BE2C (cell line): ENCODE data around the gene CCDC178.

Source experiments
- DNase-seq: peaks from one replicate; pipeline ENCODE4 v3.0.0-alpha.2; 2020
- H3K27me3 ChIP-seq: fragments of 250-450 bp; sonication (Bioruptor Pico); 2 replicates; pipeline ENCODE4 v1.5.1; 2020; ENCODE audit warnings: mild to moderate bottlenecking
- H3K36me3 ChIP-seq: fragments of 250-450 bp; sonication (Bioruptor Pico); 2 replicates; pipeline ENCODE4 v1.5.1; 2020; ENCODE audit warnings: mild to moderate bottlenecking
- H3K4me1 ChIP-seq: fragments of 250-450 bp; sonication (Bioruptor Pico); 2 replicates; pipeline ENCODE4 v1.5.1; 2020
- H3K4me3 ChIP-seq: 2 replicates; pipeline ENCODE4 v1.5.1; 2011; ENCODE audit warnings: low read depth, low read length
- H3K9me3 ChIP-seq: fragments of 250-450 bp; sonication (Bioruptor Pico); 2 replicates; pipeline ENCODE4 v1.5.1; 2020
- TF ChIP-seq, protein P1 (sequence below): IDR thresholded peaks from 2 replicates; pipeline ENCODE4 v1.5.1; 2012; ENCODE audit warnings: mild to moderate bottlenecking, low read depth, low read length

Gene CCDC178

DNA sequence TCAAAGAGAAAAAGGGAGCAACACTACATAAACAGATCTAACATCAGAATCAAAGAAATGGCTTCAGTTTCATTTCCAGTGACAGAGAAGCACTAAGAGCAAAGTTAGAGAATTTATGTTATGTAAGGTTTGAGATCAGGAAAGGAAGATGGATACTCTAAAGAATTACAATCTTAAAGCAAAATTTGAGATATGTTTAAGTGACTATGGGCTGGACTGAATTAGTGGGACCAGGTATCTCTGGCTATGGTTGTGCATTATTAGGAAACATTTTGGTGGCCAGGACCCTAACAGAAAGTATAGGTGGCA, 208.2 kb downstream of the CCDC178 start:
- H3K27me3 ChIP-seq, result no peaks in the 10 kb centered on the region
- H3K4me1 ChIP-seq, result no peaks in the 10 kb centered on the region
- no peaks in the 10 kb centered on the region for H3K9me3 ChIP-seq
- no peak for DNase-seq
- no peak overlapping the region for H3K4me3 ChIP-seq
- H3K36me3 ChIP-seq, result no peaks in the 10 kb centered on the region
- TF ChIP-seq, protein P1, sequence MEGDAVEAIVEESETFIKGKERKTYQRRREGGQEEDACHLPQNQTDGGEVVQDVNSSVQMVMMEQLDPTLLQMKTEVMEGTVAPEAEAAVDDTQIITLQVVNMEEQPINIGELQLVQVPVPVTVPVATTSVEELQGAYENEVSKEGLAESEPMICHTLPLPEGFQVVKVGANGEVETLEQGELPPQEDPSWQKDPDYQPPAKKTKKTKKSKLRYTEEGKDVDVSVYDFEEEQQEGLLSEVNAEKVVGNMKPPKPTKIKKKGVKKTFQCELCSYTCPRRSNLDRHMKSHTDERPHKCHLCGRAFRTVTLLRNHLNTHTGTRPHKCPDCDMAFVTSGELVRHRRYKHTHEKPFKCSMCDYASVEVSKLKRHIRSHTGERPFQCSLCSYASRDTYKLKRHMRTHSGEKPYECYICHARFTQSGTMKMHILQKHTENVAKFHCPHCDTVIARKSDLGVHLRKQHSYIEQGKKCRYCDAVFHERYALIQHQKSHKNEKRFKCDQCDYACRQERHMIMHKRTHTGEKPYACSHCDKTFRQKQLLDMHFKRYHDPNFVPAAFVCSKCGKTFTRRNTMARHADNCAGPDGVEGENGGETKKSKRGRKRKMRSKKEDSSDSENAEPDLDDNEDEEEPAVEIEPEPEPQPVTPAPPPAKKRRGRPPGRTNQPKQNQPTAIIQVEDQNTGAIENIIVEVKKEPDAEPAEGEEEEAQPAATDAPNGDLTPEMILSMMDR, result no peak

DNA sequence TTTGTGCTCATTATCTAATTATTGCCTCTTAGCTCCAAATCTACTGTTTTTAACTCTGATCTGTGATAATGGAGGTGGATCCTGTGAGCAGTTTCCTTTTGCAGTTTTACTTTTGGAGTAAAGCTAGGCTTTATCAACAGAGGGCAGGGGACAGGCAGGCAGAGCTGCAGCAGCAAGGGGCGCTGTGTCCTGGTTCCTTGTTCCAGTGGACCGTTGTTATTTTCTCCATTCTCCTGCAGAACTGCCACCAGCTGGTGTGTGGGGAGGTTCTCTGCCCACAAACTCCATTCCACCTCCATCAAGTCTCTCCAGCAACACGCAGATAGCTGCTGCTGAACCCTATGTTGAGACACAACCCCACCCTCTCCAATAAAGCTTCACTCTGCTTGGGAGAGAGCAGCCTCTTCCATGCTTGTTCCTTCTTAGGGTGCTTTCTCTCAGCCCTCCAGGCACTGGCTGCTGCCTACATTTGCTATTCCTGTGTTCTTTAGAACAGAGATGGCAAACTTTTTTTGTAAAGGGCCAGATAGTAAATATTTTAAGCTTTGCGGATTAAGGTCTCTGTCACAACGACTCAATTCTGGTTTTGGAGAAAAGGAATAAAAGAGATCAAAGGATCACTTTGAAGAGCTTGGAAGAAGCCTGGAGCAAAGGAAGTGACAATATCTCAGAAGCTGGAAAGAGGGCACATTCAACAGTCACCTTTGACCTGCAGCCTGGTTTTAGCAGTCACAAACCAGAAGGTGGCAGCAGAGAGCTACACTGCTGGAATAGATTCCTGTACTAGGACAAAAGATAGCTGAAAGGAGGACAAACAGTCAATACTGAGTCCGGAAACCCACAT, 208.8 kb downstream of the CCDC178 start:
- Histone ChIP-seq H3K36me3 (no peaks in the 10 kb centered on the region), H3K9me3 (no peaks in the 10 kb centered on the region), H3K4me1 (no peaks in the 10 kb centered on the region), H3K4me3 (no peak overlapping the region), H3K27me3 (no peaks in the 10 kb centered on the region)
- TF ChIP-seq, protein P1, result peak; percentile 78
- peak; percentile 64 for DNase-seq

- no peak overlapping the region for H3K4me3 ChIP-seq
- no peaks in the 10 kb centered on the region for H3K9me3 ChIP-seq
- no peak for DNase-seq
- TF ChIP-seq, protein P1, result no peak
- no peaks in the 10 kb centered on the region for H3K27me3 ChIP-seq
- no peaks in the 10 kb centered on the region for H3K4me1 ChIP-seq
- no peaks in the 10 kb centered on the region for H3K36me3 ChIP-seq
Measured at GRCh38 chr18:33212363-33212762, 228.2 kb downstream of the CCDC178 start.

GRCh38 chr18:33210575-33211189, 229.8 kb downstream of the CCDC178 start:
- Histone ChIP-seq H3K9me3 (no peaks in the 10 kb centered on the region), H3K36me3 (no peaks in the 10 kb centered on the region), H3K4me1 (no peaks in the 10 kb centered on the region), H3K27me3 (no peaks in the 10 kb centered on the region), H3K4me3 (no peak overlapping the region)
- TF ChIP-seq, protein P1, result peak; percentile 45
- DNase-seq, result peak; percentile 3

DNA sequence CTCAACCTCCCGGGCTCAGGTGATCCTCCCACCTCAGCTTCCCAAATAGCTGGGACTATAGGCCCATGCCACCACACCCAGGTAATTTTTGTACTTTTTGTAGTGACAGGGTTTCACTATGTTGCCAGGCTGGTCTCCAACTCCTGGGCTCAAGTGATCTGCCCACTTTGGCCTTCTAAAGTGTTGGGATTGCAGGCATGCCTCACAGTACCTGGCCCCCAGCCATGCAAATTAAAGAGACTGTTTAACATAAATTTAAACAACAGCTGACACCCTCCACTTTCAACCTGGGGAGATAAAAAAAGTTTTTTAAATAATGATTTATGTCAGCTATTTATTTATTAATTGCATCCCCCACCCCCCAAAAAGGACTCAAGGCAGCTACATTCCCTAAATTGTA, 234.7 kb downstream of the CCDC178 start:
- Histone ChIP-seq H3K9me3 (no peaks in the 10 kb centered on the region), H3K4me1 (no peaks in the 10 kb centered on the region)
- TF ChIP-seq, protein P1, result no peak

GRCh38 chr18:33201509-33201926, 239.0 kb downstream of the CCDC178 start:
- no peak for DNase-seq
- Histone ChIP-seq H3K4me1 (no peaks in the 10 kb centered on the region), H3K9me3 (no peaks in the 10 kb centered on the region), H3K36me3 (no peaks in the 10 kb centered on the region), H3K27me3 (no peaks in the 10 kb centered on the region), H3K4me3 (no peak overlapping the region)
- TF ChIP-seq, protein P1, result peak; percentile 51

More for the DNA sequence above, 234.7 kb downstream of the CCDC178 start:
- Histone ChIP-seq H3K27me3 (no peaks in the 10 kb centered on the region), H3K36me3 (no peaks in the 10 kb centered on the region), H3K4me3 (no peak overlapping the region)
- DNase-seq, result no peak
